Measurements from ENCODE around the gene DNASE1L3. TPM values are rescaled to one million over a fixed set of nuclear protein-coding genes. Genes with fewer than 3 reads are reported as not detected.

Gene DNASE1L3
- total and polyA plus RNA-seq, 10 donors: 52.1 to 245 (median 130) TPM

- intact Hi-C loops (cut with DNase I; ENCODE audit: low total_unique reads): no loop called here
- no peaks in the 10 kb centered on the region for H3K27me3 ChIP-seq (replicated peaks in 1 of 7)
- H3K4me1 ChIP-seq: peaks cover 36 to 89% (median 69%) of the 10 kb centered on the region in 6 donors
- H3K9me3 ChIP-seq: no peaks in the 10 kb centered on the region
- DNase-seq: no peak
- WGBS, 5 donors: 55 to 69% (median 56%) methylated on average over 9 to 10 of the region's 10 CpGs
- TF ChIP-seq CTCF (IDR thresholded peaks at IDR 0.05 in 8 of 11, conservative IDR thresholded peaks at IDR 0.05 in 3 of 11) (peak in 2 of 11 experiments; percentile 0 to 13), POLR2AphosphoS5 (IDR thresholded peaks at IDR 0.05) (no peak)
- H3K27ac ChIP-seq: peak overlapping the region; percentile 62 to 85 (median 78)
- no peaks in the 10 kb centered on the region for H3K36me3 ChIP-seq
- H3K4me3 ChIP-seq: peak overlapping the region in 1 of 8 donors; percentile 14
Observed at GRCh38 chr3:58215317-58216025, 4.7 kb upstream of the DNASE1L3 start.

GRCh38 chr3:58214484-58215316 lies 3.9 kb upstream of the DNASE1L3 start:
- no peaks in the 10 kb centered on the region for H3K9me3 ChIP-seq
- H3K4me3 ChIP-seq: peak overlapping the region in 2 of 8 donors; percentile 7 to 14
- H3K27me3 ChIP-seq (replicated peaks in 1 of 7): no peaks in the 10 kb centered on the region
- no peaks in the 10 kb centered on the region for H3K36me3 ChIP-seq
- peaks cover 36 to 97% (median 73%) of the 10 kb centered on the region in 6 donors for H3K4me1 ChIP-seq
- TF ChIP-seq POLR2AphosphoS5 (IDR thresholded peaks at IDR 0.05): peak in 2 of 3 donors; percentile 30 to 68
- no peak for TF ChIP-seq POLR2A (IDR thresholded peaks at IDR 0.05)
- peak; percentile 25 to 71 (median 59) for TF ChIP-seq CTCF (IDR thresholded peaks at IDR 0.05 in 8 of 11, conservative IDR thresholded peaks at IDR 0.05 in 3 of 11)
- WGBS, 5 donors: 26 to 41% (median 33%) methylated on average over 7 of the region's 7 CpGs
- peak overlapping the region; percentile 62 to 85 (median 78) for H3K27ac ChIP-seq
- peak; percentile 88 for DNase-seq
- intact Hi-C loops (cut with DNase I; ENCODE audit: low total_unique reads): no loop called here

- TF ChIP-seq POLR2A (IDR thresholded peaks at IDR 0.05) (no peak), POLR2AphosphoS5 (IDR thresholded peaks at IDR 0.05) (no peak), CTCF (IDR thresholded peaks at IDR 0.05 in 8 of 11, conservative IDR thresholded peaks at IDR 0.05 in 3 of 11) (no peak)
- Histone ChIP-seq H3K27ac (peak overlapping the region in 6 of 8 donors; percentile 52 to 74 (median 56)), H3K4me1 (peaks cover 8 to 63% (median 34%) of the 10 kb centered on the region in 6 donors), H3K4me3 (peak overlapping the region in 7 of 8 donors; percentile 10 to 56 (median 26)), H3K9me3 (no peaks in the 10 kb centered on the region), H3K27me3 (replicated peaks in 1 of 7) (no peaks in the 10 kb centered on the region), H3K36me3 (peaks cover 0 to 8% (median 0%) of the 10 kb centered on the region in 6 donors)
- 57 to 96% (median 80%) methylated on average over 3 of the region's 3 CpGs for WGBS, 5 donors
- intact Hi-C loops (cut with DNase I; ENCODE audit: low total_unique reads): no loop called here
- no peak for DNase-seq
Observed at GRCh38 chr3:58209933-58210332, 839 bp downstream of the DNASE1L3 start.

GRCh38 chr3:58207954-58208353 lies 2.8 kb downstream of the DNASE1L3 start:
- no peak for DNase-seq
- WGBS, 5 donors: 78 to 88% (median 80%) methylated on average over 4 of the region's 4 CpGs
- Histone ChIP-seq H3K9me3 (no peaks in the 10 kb centered on the region), H3K27me3 (replicated peaks in 1 of 7) (no peaks in the 10 kb centered on the region), H3K4me3 (peak overlapping the region in 2 of 8 donors; percentile 6 to 56), H3K36me3 (peaks cover 0 to 20% (median 0%) of the 10 kb centered on the region in 6 donors), H3K27ac (peak overlapping the region in 2 of 8 donors; percentile 25 to 32), H3K4me1 (peaks cover 0 to 60% (median 21%) of the 10 kb centered on the region in 6 donors)
- TF ChIP-seq POLR2A (IDR thresholded peaks at IDR 0.05): no peak
- no peak for TF ChIP-seq CTCF (IDR thresholded peaks at IDR 0.05 in 8 of 11, conservative IDR thresholded peaks at IDR 0.05 in 3 of 11)
- TF ChIP-seq POLR2AphosphoS5 (IDR thresholded peaks at IDR 0.05): no peak
- intact Hi-C loops (cut with DNase I; ENCODE audit: low total_unique reads): no loop called here

Measured in spleen (tissue), 11 donors.